ENCODE data around the gene MYH14.

MYH14 gene

GRCh38 chr19:50258918-50259372 is 55.5 kb downstream of the MYH14 start:
- no peak for DNase-seq (ENCODE audit: low read depth in 3 of 3)

GRCh38 chr19:50261446-50261970 is 58.1 kb downstream of the MYH14 start:
- DNase-seq (ENCODE audit: low read depth in 3 of 3), result no peak

DNA sequence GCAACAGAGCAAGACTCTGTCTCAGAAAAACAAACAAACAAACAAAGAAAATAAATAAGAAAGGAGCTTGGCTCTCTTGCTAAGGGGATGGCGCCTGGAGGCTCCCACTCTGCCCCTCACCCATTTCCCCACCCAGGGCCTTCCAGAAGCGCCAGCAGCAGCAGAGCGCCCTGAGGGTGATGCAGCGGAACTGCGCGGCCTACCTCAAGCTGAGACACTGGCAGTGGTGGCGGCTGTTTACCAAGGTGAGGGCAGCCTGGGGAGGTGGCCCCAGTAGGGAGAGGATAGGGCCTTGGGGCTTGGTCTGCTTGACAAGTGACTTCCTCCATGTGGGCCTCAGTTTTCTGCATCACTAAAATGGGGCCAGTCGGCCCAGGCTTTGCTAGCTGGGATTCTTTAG is 59.8 kb downstream of the MYH14 start:
- DNase-seq (ENCODE audit: low read depth in 3 of 3), result no peak

GRCh38 chr19:50264483-50265186 is 61.2 kb downstream of the MYH14 start:
- DNase-seq (ENCODE audit: low read depth in 3 of 3), result no peak

DNA sequence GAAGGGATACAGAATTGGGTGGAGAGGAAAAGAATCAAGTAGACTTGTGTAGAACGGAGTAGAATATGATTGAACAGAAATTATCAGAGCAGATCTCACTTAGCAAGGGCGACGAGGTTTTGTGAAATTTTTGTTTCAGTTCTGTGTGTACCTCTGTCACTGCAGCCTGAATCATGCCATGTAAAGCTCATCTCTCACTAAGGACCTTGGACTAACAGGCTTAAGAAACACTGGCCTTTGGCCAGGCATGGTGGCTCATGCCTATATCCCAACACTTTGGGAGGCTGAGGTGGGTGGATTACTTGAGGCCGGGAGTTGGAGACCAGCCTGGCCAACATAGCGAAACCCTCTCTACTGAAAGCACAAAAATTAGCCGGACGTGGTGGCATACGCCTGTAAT is 62.6 kb downstream of the MYH14 start:
- DNase-seq (ENCODE audit: low read depth in 3 of 3), result no peak

- DNase-seq (ENCODE audit: low read depth in 3 of 3), result peak in 1 of 3 experiments; percentile 14
Observed at GRCh38 chr19:50266896-50267295, 63.5 kb downstream of the MYH14 start.

GRCh38 chr19:50268041-50268440 is 64.6 kb downstream of the MYH14 start:
- no peak for DNase-seq (ENCODE audit: low read depth in 3 of 3)

DNA sequence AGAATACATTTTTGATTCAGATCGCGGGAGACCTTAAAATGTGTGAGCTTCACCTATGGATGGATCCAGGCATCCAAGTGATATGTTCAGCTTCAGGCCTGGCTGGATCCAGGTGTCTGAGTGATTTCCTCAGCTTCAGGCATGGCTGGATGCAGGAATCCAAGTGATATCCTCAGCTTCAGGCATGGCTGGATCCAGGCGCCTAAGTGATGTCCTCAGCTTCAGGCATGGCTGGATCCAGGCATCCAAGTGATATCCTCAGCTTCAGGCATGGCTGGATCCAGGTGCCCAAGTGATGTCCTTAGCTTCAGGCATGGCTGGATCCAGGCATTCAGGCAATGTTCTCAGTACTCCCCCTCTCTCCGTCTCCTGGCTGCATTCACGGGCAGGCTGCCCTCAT is 65.1 kb downstream of the MYH14 start:
- DNase-seq (ENCODE audit: low read depth in 3 of 3), result no peak

GRCh38 chr19:50269653-50270052 is 66.2 kb downstream of the MYH14 start:
- DNase-seq (ENCODE audit: low read depth in 3 of 3), result no peak

- DNase-seq (ENCODE audit: low read depth in 3 of 3), result no peak
Observed at GRCh38 chr19:50272263-50272897, 69.0 kb downstream of the MYH14 start.

DNA sequence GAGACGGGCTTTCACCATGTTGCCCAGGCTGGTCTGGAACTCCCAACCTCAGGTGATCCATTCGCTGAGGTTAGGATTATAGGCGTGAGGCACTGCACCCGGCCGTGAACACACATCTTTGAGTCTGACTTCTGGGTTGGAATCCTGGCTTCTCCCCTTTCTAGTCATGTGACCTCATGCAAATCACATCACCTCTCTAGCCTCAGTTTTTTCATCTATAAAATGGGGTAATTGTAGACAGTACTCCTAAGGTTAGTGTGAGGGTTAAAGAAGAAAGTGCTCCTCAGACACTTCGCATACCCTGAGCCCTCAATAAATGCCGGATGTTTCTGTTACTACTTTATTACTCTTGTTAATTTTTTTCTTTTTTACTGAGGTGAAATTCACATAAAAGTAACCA is 70.4 kb downstream of the MYH14 start:
- DNase-seq (ENCODE audit: low read depth in 3 of 3), result no peak

GRCh38 chr19:50275577-50276368 is 72.4 kb downstream of the MYH14 start:
- DNase-seq (ENCODE audit: low read depth in 3 of 3), result no peak

GRCh38 chr19:50276370-50277063 is 73.1 kb downstream of the MYH14 start:
- DNase-seq (ENCODE audit: low read depth in 3 of 3), result no peak

- no peak for DNase-seq (ENCODE audit: low read depth in 3 of 3)
Observed at GRCh38 chr19:50277966-50278580, 74.7 kb downstream of the MYH14 start.

- no peak for DNase-seq (ENCODE audit: low read depth in 3 of 3)
Observed at GRCh38 chr19:50280074-50280473, 76.7 kb downstream of the MYH14 start.

DNA sequence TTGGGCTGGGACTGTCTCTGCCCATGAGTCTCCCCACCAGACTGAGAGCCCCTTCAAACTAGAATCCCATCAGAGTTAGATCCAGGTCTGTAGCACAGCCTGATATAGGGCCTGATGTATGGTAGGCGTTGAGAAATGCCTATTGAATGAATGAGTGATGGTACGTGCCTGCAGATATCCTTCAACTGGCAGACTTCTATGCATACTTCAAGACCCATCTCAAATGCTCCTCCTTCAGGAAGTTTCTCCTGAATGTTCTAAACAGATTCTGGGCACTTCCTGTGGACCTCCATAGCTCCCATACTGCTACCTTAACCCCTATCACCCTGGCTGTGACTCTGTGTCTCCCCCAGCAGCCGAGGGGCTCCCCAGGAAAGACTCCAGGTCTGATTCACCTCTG is 77.6 kb downstream of the MYH14 start:
- no peak for DNase-seq (ENCODE audit: low read depth in 3 of 3)

DNA sequence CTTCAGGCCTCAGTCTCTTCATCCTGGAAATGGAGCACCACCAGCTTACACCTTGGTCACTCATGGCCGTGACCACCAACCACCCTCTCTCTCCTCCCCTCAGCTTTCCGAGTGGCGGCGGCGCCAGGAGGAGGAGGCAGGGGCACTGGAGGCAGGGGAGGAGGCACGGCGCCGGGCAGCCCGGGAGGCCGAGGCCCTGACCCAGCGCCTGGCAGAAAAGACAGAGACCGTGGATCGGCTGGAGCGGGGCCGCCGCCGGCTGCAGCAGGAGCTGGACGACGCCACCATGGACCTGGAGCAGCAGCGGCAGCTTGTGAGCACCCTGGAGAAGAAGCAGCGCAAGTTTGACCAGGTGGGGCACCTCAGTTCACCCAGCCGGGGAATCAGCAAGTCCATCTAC is 78.1 kb downstream of the MYH14 start:
- no peak for DNase-seq (ENCODE audit: low read depth in 3 of 3)

DNA sequence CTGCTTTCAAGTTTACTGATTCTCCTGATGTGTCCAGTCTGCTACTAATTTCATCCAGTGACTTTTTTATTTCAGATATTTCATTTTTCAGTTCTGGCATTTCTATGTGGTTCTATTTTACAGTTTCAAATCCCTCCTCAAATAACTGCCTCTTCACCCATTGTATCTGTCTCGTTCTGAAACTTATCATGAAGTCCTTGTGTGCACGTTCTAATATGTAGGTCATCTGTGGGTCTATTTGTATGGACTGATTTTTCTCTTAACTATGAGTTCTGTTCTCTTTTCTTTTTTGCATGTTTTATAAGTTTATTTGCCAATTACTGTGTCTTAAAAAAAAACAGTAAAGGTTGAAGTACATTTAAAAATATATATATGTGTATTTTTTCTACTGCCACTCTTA is 82.4 kb downstream of the MYH14 start:
- no peak for DNase-seq (ENCODE audit: low read depth in 3 of 3)

DNA sequence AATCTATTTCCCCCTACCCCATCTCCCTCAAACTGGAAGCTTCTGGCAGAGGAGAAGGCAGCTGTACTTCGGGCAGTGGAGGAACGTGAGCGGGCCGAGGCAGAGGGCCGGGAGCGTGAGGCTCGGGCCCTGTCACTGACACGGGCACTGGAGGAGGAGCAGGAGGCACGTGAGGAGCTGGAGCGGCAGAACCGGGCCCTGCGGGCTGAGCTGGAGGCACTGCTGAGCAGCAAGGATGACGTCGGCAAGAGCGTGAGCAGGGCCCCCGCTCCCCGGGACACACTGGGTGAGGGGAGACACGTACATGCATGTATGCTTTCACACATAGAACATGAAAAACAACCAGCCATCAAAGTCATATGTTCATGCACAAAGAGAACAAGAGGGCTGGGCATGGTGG is 83.0 kb downstream of the MYH14 start:
- no peak for DNase-seq (ENCODE audit: low read depth in 3 of 3)

GRCh38 chr19:50287331-50287730 is 83.9 kb downstream of the MYH14 start:
- DNase-seq (ENCODE audit: low read depth in 3 of 3), result no peak

DNA sequence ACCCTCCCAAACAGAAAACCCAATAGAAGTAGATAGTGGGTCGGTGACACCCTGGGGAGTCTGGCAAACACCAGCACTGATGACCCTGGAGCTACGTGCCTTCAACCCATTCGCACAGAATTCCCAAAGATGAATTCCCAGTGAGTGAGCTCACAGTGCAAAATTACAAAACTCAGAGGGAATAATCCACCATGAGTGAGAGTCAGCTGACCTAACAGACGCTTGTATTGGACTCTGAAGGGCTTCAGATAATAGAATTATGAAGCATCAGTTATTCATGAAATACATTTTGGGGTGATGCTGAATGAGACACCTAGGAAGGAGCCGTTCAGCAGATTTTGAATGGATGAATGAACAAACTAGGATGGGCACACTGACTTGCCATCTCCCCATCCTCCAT is 85.5 kb downstream of the MYH14 start:
- DNase-seq (ENCODE audit: low read depth in 3 of 3), result no peak

GRCh38 chr19:50290011-50290410 is 86.6 kb downstream of the MYH14 start:
- no peak for DNase-seq (ENCODE audit: low read depth in 3 of 3)
